WTC11 (cell line): ENCODE measurements around the gene PPP6R1. TPM values are rescaled to one million over a fixed set of nuclear protein-coding genes. Genes with fewer than 3 reads are reported as not detected.

ENCODE experiments used
- ATAC-seq: fragments of 200-7000 bp; cut with Tn5 transposase; 2 replicates; pipeline ENCODE4 v1.10.0; 2021; ENCODE audit warnings: mild to moderate bottlenecking, moderate library complexity
- CTCF ChIA-PET: fragments of 300-600 bp; sonication (Branson Sonifier 250); formaldehyde crosslinking; loops from one replicate; lab custom pipeline; 2021; ENCODE audit warnings: antibody characterized with exemption; lab: Charles Lee
- POLR2A ChIA-PET: fragments of 350-600 bp; sonication (Branson Sonifier 250); formaldehyde crosslinking; loops from one replicate; lab custom pipeline; 2021; ENCODE audit warnings: antibody characterized with exemption; lab: Charles Lee
- DNase-seq: peaks from one replicate; pipeline ENCODE4 v3.0.0; 2021; ENCODE audit warnings: low spot score
- H3K27ac Mint-ChIP-seq: 2 replicates; pipeline ENCODE4 v1.8.0; 2021; ENCODE audit warnings: mixed read lengths
- H3K27me3 Mint-ChIP-seq: 2 replicates; pipeline ENCODE4 v1.8.0; 2021; ENCODE audit warnings: low read depth, mild to moderate bottlenecking, moderate library complexity, mixed read lengths
- H3K36me3 Mint-ChIP-seq: 2 replicates; pipeline ENCODE4 v1.8.0; 2021; ENCODE audit warnings: mixed read lengths
- H3K4me1 Mint-ChIP-seq: 2 replicates; pipeline ENCODE4 v1.8.0; 2022; ENCODE audit warnings: mixed read lengths
- H3K4me3 Mint-ChIP-seq: 2 replicates; pipeline ENCODE4 v1.8.0; 2021; ENCODE audit warnings: mild to moderate bottlenecking, moderate library complexity, mixed read lengths
- H3K9me3 Mint-ChIP-seq: 2 replicates; pipeline ENCODE4 v1.8.0; 2021; ENCODE audit warnings: mixed read lengths
- ATF1 ChIP-seq: sonication (generic); formaldehyde crosslinking; IDR thresholded peaks from 2 replicates; pipeline ENCODE4 v1.8.1; 2023; ENCODE audit warnings: mild to moderate bottlenecking, moderate library complexity, missing genetic modification reagents
- ETV6 ChIP-seq: sonication (generic); formaldehyde crosslinking; IDR thresholded peaks from 2 replicates; pipeline ENCODE4 v1.8.1; 2022; ENCODE audit warnings: mild to moderate bottlenecking, missing genetic modification reagents
- FOXP1 ChIP-seq: sonication (generic); formaldehyde crosslinking; IDR thresholded peaks from 2 replicates; pipeline ENCODE4 v1.8.0; 2022; ENCODE audit warnings: missing genetic modification reagents, mild to moderate bottlenecking, moderate library complexity, borderline replicate concordance
- GABPB1 ChIP-seq: sonication (generic); formaldehyde crosslinking; IDR thresholded peaks from 2 replicates; pipeline ENCODE4 v1.8.1; 2023; ENCODE audit warnings: mild to moderate bottlenecking, missing genetic modification reagents
- GRHL2 ChIP-seq: fragments of 250-450 bp; sonication (Bioruptor Pico); IDR thresholded peaks from 2 replicates; pipeline ENCODE4 v1.8.0; 2022; ENCODE audit warnings: mild to moderate bottlenecking, moderate library complexity; ENCODE audit not compliant: insufficient replicate concordance, severe bottlenecking
- HMGA2 ChIP-seq: fragments of 250-450 bp; sonication (Bioruptor Pico); IDR thresholded peaks from 2 replicates; pipeline ENCODE4 v1.4.0; 2021; ENCODE audit warnings: mild to moderate bottlenecking, moderate library complexity
- IRF2 ChIP-seq: sonication (generic); formaldehyde crosslinking; IDR thresholded peaks from 2 replicates; pipeline ENCODE4 v1.8.0; 2022; ENCODE audit warnings: low read depth, missing genetic modification reagents, borderline replicate concordance
- JAZF1 ChIP-seq: fragments of 250-450 bp; sonication (Bioruptor Pico); IDR thresholded peaks from 2 replicates; pipeline ENCODE4 v1.9.0; 2021; ENCODE audit warnings: moderate library complexity, mild to moderate bottlenecking, inconsistent platforms
- KAT7 ChIP-seq: sonication (generic); formaldehyde crosslinking; IDR thresholded peaks from 2 replicates; pipeline ENCODE4 v1.8.1; 2023; ENCODE audit warnings: missing genetic modification reagents, mild to moderate bottlenecking, borderline replicate concordance
- NFYB ChIP-seq: sonication (generic); formaldehyde crosslinking; conservative IDR thresholded peaks from 2 replicates; pipeline ENCODE4 v1.8.0; 2022; ENCODE audit warnings: low read depth, missing genetic modification reagents
- NR2C2 ChIP-seq: sonication (generic); formaldehyde crosslinking; IDR thresholded peaks from 2 replicates; pipeline ENCODE4 v1.8.0; 2022; ENCODE audit warnings: mild to moderate bottlenecking, missing genetic modification reagents
- OVOL2 ChIP-seq: fragments of 250-450 bp; sonication (Bioruptor Pico); IDR thresholded peaks from 2 replicates; pipeline ENCODE4 v1.9.0; 2021; ENCODE audit warnings: mild to moderate bottlenecking, borderline replicate concordance
- RORB ChIP-seq: fragments of 250-450 bp; sonication (Bioruptor Pico); IDR thresholded peaks from 2 replicates; pipeline ENCODE4 v1.9.0; 2021; ENCODE audit warnings: mild to moderate bottlenecking
- TEAD1 ChIP-seq: sonication (generic); formaldehyde crosslinking; IDR thresholded peaks from 2 replicates; pipeline ENCODE4 v1.8.0; 2022; ENCODE audit warnings: mild to moderate bottlenecking, missing genetic modification reagents
- ZNF138 ChIP-seq: sonication (generic); formaldehyde crosslinking; conservative IDR thresholded peaks from 2 replicates; pipeline ENCODE4 v1.8.1; 2022; ENCODE audit warnings: mild to moderate bottlenecking, moderate library complexity, missing genetic modification reagents
- ZNF263 ChIP-seq: sonication (generic); formaldehyde crosslinking; IDR thresholded peaks from 2 replicates; pipeline ENCODE4 v1.8.1; 2022; ENCODE audit warnings: low read depth, mild to moderate bottlenecking, moderate library complexity, missing genetic modification reagents
- ZNF396 ChIP-seq: fragments of 250-450 bp; sonication (Bioruptor Pico); IDR thresholded peaks from 2 replicates; pipeline ENCODE4 v1.8.0; 2021; ENCODE audit warnings: mild to moderate bottlenecking, moderate library complexity, borderline replicate concordance
- total RNA-seq: library from RNA; stranded (reverse); gene quantifications from 3 replicates; pipeline ENCODE4 v1.2.3, GENCODE V29; 2021
- TF ChIP-seq, protein P1 (sequence below): fragments of 250-450 bp; sonication (Bioruptor Pico); conservative IDR thresholded peaks from 2 replicates; pipeline ENCODE4 v1.9.0; 2021; ENCODE audit warnings: mild to moderate bottlenecking
- TF ChIP-seq, protein P2 (sequence below): sonication (generic); formaldehyde crosslinking; IDR thresholded peaks from 2 replicates; pipeline ENCODE4 v1.8.1; 2022; ENCODE audit warnings: mild to moderate bottlenecking, missing genetic modification reagents, moderate library complexity, borderline replicate concordance
- TF ChIP-seq, protein P3 (sequence below): sonication (generic); formaldehyde crosslinking; IDR thresholded peaks from 2 replicates; pipeline ENCODE4 v1.8.0; 2022; ENCODE audit warnings: mild to moderate bottlenecking, missing genetic modification reagents
- TF ChIP-seq, protein P4 (sequence below): sonication (generic); formaldehyde crosslinking; IDR thresholded peaks from 2 replicates; pipeline ENCODE4 v1.8.1; 2022; ENCODE audit warnings: low read depth, missing genetic modification reagents, borderline replicate concordance
- TF ChIP-seq, protein P5 (sequence below): sonication (generic); formaldehyde crosslinking; IDR thresholded peaks from 2 replicates; pipeline ENCODE4 v1.8.1; 2022; ENCODE audit warnings: low read depth, mild to moderate bottlenecking, moderate library complexity, missing genetic modification reagents, borderline replicate concordance
- TF ChIP-seq, protein P6 (sequence below): sonication (generic); formaldehyde crosslinking; IDR thresholded peaks from 2 replicates; pipeline ENCODE4 v1.8.1; 2023; ENCODE audit warnings: mild to moderate bottlenecking, missing genetic modification reagents

Gene PPP6R1
- total RNA-seq, 1 experiment from 2014 or later = 91.8 TPM

DNA sequence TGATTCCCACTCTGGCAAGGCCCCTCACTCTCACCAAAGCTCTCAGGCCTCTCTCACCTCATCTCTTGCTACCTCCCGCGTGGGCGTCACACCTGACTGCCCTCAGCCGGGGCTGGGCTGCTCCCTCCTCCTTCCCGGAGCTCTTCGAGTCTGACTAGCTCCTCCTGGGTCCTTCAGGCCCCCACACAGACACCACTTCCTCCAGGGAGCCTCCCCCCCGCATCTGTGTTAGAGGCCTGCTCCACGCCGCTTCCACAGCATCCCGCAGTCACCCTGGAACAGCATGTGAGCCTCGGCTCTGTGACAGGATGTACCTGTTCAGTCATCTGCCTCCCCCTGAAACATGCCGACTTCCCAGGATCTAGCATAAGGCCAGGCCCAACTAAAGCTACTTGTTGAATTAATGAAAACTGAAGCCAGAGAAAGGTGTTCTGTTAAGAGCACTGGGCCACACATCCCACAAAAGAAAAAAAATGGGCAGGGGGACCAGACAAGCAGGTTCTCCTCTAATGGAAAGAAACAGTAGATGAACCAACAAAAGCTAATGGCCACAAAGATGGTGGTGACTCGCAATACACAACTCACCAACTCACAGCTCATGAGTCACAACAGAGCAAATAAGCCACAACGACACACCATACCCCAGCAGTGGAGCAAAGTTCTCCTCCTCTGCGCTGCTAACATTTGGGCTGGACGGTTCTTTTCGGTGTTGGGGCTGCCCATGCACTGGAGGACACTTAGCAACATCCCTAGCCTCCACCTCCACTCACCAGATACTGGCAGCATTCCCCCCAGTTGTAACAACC lies 3.0 kb downstream of the PPP6R1 start (continued):
- TF ChIP-seq, protein P1, sequence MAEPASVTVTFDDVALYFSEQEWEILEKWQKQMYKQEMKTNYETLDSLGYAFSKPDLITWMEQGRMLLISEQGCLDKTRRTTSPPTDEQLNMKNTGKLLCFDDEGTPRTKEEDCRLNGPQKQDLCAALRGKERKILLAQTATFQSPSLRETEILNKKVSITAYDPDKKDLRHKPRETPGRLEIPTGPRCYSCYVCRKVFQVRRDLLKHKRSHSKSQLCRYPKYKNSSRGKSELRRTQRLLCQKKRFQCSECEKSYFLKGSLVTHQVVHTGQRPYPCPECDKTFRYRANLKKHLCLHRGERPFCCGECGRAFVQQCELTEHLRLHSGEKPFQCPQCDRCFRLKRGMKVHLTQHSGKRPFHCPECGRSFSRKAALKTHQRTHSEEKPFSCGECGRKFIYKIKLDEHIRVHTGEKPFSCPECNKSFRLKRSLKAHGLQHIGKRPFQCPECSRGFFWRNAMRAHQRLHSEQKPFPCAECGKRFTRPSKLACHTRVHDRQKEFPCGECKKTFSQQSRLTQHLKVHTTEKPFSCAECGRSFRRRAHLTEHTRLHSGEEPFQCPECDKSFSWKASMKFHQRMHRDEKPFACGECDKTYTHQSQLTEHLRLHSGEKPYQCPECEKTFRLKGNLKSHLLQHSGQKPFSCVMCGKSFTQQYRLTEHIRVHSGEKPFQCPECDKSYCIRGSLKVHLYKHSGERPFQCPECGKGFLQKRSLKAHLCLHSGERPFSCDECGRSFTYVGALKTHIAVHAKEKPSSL (CRISPR knock-in tag) = no peak
- TF ChIP-seq ZNF138 (CRISPR knock-in tag) (no peak), JAZF1 (CRISPR knock-in tag) (no peak), OVOL2 (CRISPR knock-in tag) (no peak), GABPB1 (CRISPR knock-in tag) (no peak), GRHL2 (CRISPR knock-in tag) (no peak), RORB (CRISPR knock-in tag) (no peak)
- TF ChIP-seq, protein P2, sequence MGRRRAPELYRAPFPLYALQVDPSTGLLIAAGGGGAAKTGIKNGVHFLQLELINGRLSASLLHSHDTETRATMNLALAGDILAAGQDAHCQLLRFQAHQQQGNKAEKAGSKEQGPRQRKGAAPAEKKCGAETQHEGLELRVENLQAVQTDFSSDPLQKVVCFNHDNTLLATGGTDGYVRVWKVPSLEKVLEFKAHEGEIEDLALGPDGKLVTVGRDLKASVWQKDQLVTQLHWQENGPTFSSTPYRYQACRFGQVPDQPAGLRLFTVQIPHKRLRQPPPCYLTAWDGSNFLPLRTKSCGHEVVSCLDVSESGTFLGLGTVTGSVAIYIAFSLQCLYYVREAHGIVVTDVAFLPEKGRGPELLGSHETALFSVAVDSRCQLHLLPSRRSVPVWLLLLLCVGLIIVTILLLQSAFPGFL (CRISPR knock-in tag) = no peak
- TF ChIP-seq, protein P3, sequence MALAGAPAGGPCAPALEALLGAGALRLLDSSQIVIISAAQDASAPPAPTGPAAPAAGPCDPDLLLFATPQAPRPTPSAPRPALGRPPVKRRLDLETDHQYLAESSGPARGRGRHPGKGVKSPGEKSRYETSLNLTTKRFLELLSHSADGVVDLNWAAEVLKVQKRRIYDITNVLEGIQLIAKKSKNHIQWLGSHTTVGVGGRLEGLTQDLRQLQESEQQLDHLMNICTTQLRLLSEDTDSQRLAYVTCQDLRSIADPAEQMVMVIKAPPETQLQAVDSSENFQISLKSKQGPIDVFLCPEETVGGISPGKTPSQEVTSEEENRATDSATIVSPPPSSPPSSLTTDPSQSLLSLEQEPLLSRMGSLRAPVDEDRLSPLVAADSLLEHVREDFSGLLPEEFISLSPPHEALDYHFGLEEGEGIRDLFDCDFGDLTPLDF (CRISPR knock-in tag) = no peak
- TF ChIP-seq, protein P4, sequence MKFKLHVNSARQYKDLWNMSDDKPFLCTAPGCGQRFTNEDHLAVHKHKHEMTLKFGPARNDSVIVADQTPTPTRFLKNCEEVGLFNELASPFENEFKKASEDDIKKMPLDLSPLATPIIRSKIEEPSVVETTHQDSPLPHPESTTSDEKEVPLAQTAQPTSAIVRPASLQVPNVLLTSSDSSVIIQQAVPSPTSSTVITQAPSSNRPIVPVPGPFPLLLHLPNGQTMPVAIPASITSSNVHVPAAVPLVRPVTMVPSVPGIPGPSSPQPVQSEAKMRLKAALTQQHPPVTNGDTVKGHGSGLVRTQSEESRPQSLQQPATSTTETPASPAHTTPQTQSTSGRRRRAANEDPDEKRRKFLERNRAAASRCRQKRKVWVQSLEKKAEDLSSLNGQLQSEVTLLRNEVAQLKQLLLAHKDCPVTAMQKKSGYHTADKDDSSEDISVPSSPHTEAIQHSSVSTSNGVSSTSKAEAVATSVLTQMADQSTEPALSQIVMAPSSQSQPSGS = no peak

DNA sequence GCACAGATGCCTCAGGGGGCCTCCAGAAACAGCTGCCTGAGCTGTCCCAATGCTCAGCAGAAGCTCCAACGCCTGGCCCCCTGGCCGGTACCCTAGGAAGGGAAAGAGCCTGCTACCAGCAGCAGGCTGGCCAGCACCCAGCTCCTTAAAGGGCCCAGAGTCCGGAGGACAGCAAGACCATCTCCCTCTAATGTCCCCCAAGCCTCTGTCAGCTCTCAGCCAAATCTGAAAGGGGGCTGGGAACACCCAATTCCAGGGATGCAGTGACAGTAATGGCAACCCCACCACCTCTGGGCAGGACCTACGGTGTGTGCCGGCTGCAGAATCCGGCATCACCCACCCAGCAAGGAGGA lies 4.2 kb downstream of the PPP6R1 start:
- H3K27me3 Mint-ChIP-seq = no peaks in the 10 kb centered on the region
- no peak overlapping the region for H3K4me3 Mint-ChIP-seq
- POLR2A ChIA-PET = interaction anchor here (0.5 to 1.2 kb wide), 3 partner anchors 61 to 346 kb away, joined by 3 to 6 read pairs (median 4); partner anchors contain the start of gene KMT5C
- no peak for ATAC-seq
- CTCF ChIA-PET = interaction anchor here (1.5 to 2.8 kb wide), 5 partner anchors 37 to 129 kb away, joined by 3 to 10 read pairs (median 7); partner anchors contain the start of gene TMEM238
- TF ChIP-seq, protein P5, sequence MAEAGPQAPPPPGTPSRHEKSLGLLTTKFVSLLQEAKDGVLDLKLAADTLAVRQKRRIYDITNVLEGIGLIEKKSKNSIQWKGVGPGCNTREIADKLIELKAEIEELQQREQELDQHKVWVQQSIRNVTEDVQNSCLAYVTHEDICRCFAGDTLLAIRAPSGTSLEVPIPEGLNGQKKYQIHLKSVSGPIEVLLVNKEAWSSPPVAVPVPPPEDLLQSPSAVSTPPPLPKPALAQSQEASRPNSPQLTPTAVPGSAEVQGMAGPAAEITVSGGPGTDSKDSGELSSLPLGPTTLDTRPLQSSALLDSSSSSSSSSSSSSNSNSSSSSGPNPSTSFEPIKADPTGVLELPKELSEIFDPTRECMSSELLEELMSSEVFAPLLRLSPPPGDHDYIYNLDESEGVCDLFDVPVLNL (CRISPR knock-in tag) = no peak
- no peak for TF ChIP-seq NR2C2
- DNase-seq = no peak
- no peaks in the 10 kb centered on the region for H3K9me3 Mint-ChIP-seq
- peak overlapping the region; percentile 88 for H3K27ac Mint-ChIP-seq
- H3K36me3 Mint-ChIP-seq = no peaks in the 10 kb centered on the region
- H3K4me1 Mint-ChIP-seq = peaks cover 47% of the 10 kb centered on the region

DNA sequence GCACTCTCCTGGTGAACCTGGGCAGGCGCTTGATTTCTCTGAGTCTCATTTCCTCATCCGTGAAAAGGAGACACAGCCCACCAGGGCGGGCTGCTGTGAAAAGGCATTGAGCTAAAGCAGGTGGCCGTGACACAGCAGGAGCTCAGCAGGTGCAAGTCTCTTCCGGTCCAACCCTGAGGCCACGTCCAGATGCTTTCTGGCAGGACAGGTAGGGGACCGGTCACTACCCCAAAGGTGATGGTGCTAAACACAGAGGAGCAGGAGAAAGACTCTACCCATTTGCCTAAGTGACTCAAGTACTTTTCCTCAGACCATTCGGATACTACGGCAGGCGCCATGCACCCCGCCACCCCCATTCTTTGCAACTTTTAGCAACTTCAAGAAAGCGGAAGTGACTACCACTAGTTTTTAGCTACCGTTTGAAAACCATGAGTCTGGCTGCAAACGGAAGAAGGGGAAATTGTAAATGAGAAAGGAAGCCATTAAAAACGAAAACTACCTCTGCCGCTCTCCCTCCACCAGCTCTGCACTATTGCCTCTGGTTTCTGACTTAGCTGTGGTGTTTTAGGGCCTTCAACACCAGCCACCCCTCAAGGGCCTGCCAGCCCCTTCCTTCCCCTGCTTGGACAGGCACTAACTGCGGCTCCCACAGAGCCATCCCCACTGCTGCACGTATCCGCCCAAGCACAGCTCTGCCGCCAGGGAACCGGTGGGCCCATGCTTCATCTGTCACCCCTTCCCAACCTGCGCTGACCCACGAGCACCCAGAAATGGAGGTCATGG lies 4.8 kb downstream of the PPP6R1 start:
- CTCF ChIA-PET = interaction anchor here (1.5 to 2.8 kb wide), 5 partner anchors 38 to 130 kb away, joined by 3 to 10 read pairs (median 7); partner anchors contain the start of gene TMEM238
- Mint-ChIP-seq H3K4me1 (peaks cover 44% of the 10 kb centered on the region), H3K9me3 (no peaks in the 10 kb centered on the region)
- TF ChIP-seq KAT7 (CRISPR knock-in tag) (no peak), HMGA2 (CRISPR knock-in tag) (no peak), NFYB (CRISPR knock-in tag) (no peak), FOXP1 (CRISPR knock-in tag) (no peak), ZNF263 (no peak), ETV6 (CRISPR knock-in tag) (no peak), TEAD1 (no peak), IRF2 (CRISPR knock-in tag) (no peak), ATF1 (CRISPR knock-in tag) (no peak), ZNF396 (CRISPR knock-in tag) (no peak)
- TF ChIP-seq, protein P6, sequence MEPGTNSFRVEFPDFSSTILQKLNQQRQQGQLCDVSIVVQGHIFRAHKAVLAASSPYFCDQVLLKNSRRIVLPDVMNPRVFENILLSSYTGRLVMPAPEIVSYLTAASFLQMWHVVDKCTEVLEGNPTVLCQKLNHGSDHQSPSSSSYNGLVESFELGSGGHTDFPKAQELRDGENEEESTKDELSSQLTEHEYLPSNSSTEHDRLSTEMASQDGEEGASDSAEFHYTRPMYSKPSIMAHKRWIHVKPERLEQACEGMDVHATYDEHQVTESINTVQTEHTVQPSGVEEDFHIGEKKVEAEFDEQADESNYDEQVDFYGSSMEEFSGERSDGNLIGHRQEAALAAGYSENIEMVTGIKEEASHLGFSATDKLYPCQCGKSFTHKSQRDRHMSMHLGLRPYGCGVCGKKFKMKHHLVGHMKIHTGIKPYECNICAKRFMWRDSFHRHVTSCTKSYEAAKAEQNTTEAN (CRISPR knock-in tag) = no peak

More for the DNA sequence above, 4.8 kb downstream of the PPP6R1 start:
- Mint-ChIP-seq H3K27ac (peak overlapping the region; percentile 88), H3K4me3 (peak overlapping the region; percentile 6; the same call in 1 of the 2 replicates), H3K36me3 (no peaks in the 10 kb centered on the region), H3K27me3 (no peaks in the 10 kb centered on the region)
- POLR2A ChIA-PET = interaction anchor here (0.5 kb wide), 2 partner anchors 62 to 345 kb away, joined by 3 to 6 read pairs; no protein-coding TSS in a partner anchor
- no peak for ATAC-seq
- no peak for DNase-seq
